SK-N-SH (cell line): Measurements from ENCODE around the gene ZER1. TPM values are rescaled to one million over a fixed set of nuclear protein-coding genes. Genes with fewer than 3 reads are reported as not detected.

Experiments
- CTCF ChIA-PET: fragments of 300-600, 350-600 bp; formaldehyde crosslinking; extraction: SDS; loops from one replicate; lab custom pipeline; 2021; lab: Yijun Ruan, JAX
- POLR2A ChIA-PET: fragments of 350-600 bp; sonication (Branson Sonifier 250); formaldehyde crosslinking; extraction: SDS; loops from one replicate; lab custom pipeline; 2020; ENCODE audit warnings: antibody characterized with exemption, inconsistent platforms; lab: Yijun Ruan, JAX
- DNase-seq: peaks from one replicate; pipeline ENCODE4 v3.0.0; 2012
- H2AFZ ChIP-seq: fragments of 200-600 bp; sonication (generic); 2 replicates; pipeline ENCODE4 v1.8.1; 2016; ENCODE audit warnings: antibody characterized with exemption, mild to moderate bottlenecking, low read depth
- H3F3A ChIP-seq: fragments of 200-600 bp; sonication (generic); replicated peaks from 2 replicates; pipeline ENCODE3; 2016; ENCODE audit warnings: antibody characterized with exemption, mild to moderate bottlenecking; ENCODE audit not compliant: insufficient read depth
- H3K27ac ChIP-seq, 2 experiments: fragments of 200-500 bp in 1 of 2; fragments of 200-600 bp in 1 of 2; sonication (Bioruptor generic) in 1 of 2; sonication (generic), shearing (Covaris generic) in 1 of 2; 2 replicates each; pipeline versions ENCODE4 v1.5.1 to v1.6.1; 2014 to 2016; ENCODE audit warnings: low read depth in 2 of 2, inconsistent platforms in 1 of 2, low read length in 1 of 2, mild to moderate bottlenecking in 1 of 2, mixed read lengths in 1 of 2
- H3K27me3 ChIP-seq: fragments of 200-600 bp; sonication (generic), shearing (Covaris generic); 2 replicates; pipeline ENCODE4 v1.6.1; 2016; ENCODE audit warnings: mixed run types; ENCODE audit not compliant: insufficient read depth
- H3K36me3 ChIP-seq, 2 experiments: fragments of 200-500 bp in 1 of 2; fragments of 200-600 bp in 1 of 2; sonication (Bioruptor generic) in 1 of 2; sonication (generic) in 1 of 2; replicated peaks in 1 of 2; 2 replicates each; pipeline versions ENCODE3 to v1.5.1; 2014 to 2016; ENCODE audit warnings: low read length in 1 of 2, mild to moderate bottlenecking in 1 of 2; ENCODE audit not compliant: insufficient read depth in 2 of 2, control insufficient read depth in 1 of 2
- H3K4me1 ChIP-seq, 2 experiments: fragments of 200-500 bp in 1 of 2; fragments of 200-600 bp in 1 of 2; sonication (Bioruptor generic) in 1 of 2; sonication (generic), shearing (Covaris generic) in 1 of 2; 2 replicates each; pipeline versions ENCODE4 v1.5.1 to v1.6.1; 2014 to 2016; ENCODE audit warnings: low read depth in 1 of 2, low read length in 1 of 2, mixed run types in 1 of 2; ENCODE audit not compliant: insufficient read depth in 2 of 2, control insufficient read depth in 1 of 2
- H3K4me2 ChIP-seq: fragments of 200-600 bp; sonication (generic), shearing (Covaris generic); 2 replicates; pipeline ENCODE4 v1.6.1; 2017; ENCODE audit warnings: mixed run types
- H3K4me3 ChIP-seq, 2 experiments: fragments of 200-500 bp in 1 of 2; fragments of 200-600 bp in 1 of 2; sonication (Bioruptor generic) in 1 of 2; sonication (generic), shearing (Covaris generic) in 1 of 2; 2 replicates each; pipeline versions ENCODE4 v1.5.1 to v1.8.1; 2014 to 2016; ENCODE audit warnings: low read depth in 2 of 2, inconsistent platforms in 1 of 2, low read length in 1 of 2, mild to moderate bottlenecking in 1 of 2, mixed read lengths in 1 of 2, moderate library complexity in 1 of 2
- H3K79me2 ChIP-seq: fragments of 200-600 bp; sonication (generic); 2 replicates; pipeline ENCODE4 v1.8.1; 2017; ENCODE audit warnings: mild to moderate bottlenecking; ENCODE audit not compliant: insufficient read depth
- H3K9ac ChIP-seq: fragments of 200-600 bp; sonication (generic); 2 replicates; pipeline ENCODE4 v1.6.1; 2017; ENCODE audit warnings: mixed run types
- H3K9me2 ChIP-seq: fragments of 200-600 bp; sonication (generic); 2 replicates; pipeline ENCODE4 v1.6.1; 2017; ENCODE audit warnings: mixed run types
- H3K9me3 ChIP-seq: fragments of 200-600 bp; sonication (generic); 2 replicates; pipeline ENCODE4 v1.6.1; 2017; ENCODE audit warnings: mixed run types, mild to moderate bottlenecking, moderate library complexity
- H4K20me1 ChIP-seq: fragments of 200-600 bp; sonication (generic); 2 replicates; pipeline ENCODE4 v1.6.1; 2017; ENCODE audit warnings: mild to moderate bottlenecking, mixed run types; ENCODE audit not compliant: insufficient read depth
- CHD2 ChIP-seq: fragments of 150-350 bp; IDR thresholded peaks from 2 replicates; pipeline ENCODE4 v1.6.1; 2018; ENCODE audit warnings: low read length; ENCODE audit not compliant: partially characterized antibody
- CTCF ChIP-seq: fragments of 200-600 bp; sonication (generic); IDR thresholded peaks from 2 replicates; pipeline ENCODE4 v1.6.1; 2017; ENCODE audit warnings: antibody characterized with exemption, mild to moderate bottlenecking, moderate library complexity
- EP300 ChIP-seq, 2 experiments: IDR thresholded peaks; 2 replicates each; pipeline versions ENCODE4 v1.4.0 to v1.6.1; 2012; ENCODE audit warnings: borderline replicate concordance in 1 of 2, low read depth in 1 of 2, low read length in 1 of 2
- EZH2phosphoT487 ChIP-seq: fragments of 200-600 bp; sonication (generic); IDR thresholded peaks from 2 replicates; pipeline ENCODE4 v1.6.1; 2017; ENCODE audit warnings: low read depth, mixed run types, mild to moderate bottlenecking, antibody characterized with exemption, moderate library complexity, borderline replicate concordance
- FOSL2 ChIP-seq: IDR thresholded peaks from 2 replicates; pipeline ENCODE4 v1.4.0; 2012; ENCODE audit warnings: low read depth, mild to moderate bottlenecking, moderate library complexity, borderline replicate concordance
- FOXJ3 ChIP-seq: sonication (generic); formaldehyde crosslinking; IDR thresholded peaks from 2 replicates; pipeline ENCODE4 v1.5.1; 2020; ENCODE audit warnings: mild to moderate bottlenecking, missing genetic modification reagents
- FOXM1 ChIP-seq: IDR thresholded peaks from 2 replicates; pipeline ENCODE4 v1.4.0; 2012; ENCODE audit warnings: low read depth, mild to moderate bottlenecking
- GABPA ChIP-seq: IDR thresholded peaks from 2 replicates; pipeline ENCODE4 v1.4.0; 2012; ENCODE audit warnings: low read depth, mild to moderate bottlenecking
- MAX ChIP-seq: IDR thresholded peaks from 2 replicates; pipeline ENCODE4 v1.4.0; 2012; ENCODE audit warnings: low read depth
- MEF2A ChIP-seq: IDR thresholded peaks from 2 replicates; pipeline ENCODE4 v1.4.0; 2012; ENCODE audit warnings: low read depth, borderline replicate concordance
- MXI1 ChIP-seq: IDR thresholded peaks from 2 replicates; pipeline ENCODE4 v1.6.1; 2012; ENCODE audit warnings: mild to moderate bottlenecking, low read depth, low read length, improper control_type of control experiment
- NRF1 ChIP-seq: IDR thresholded peaks from 2 replicates; pipeline ENCODE4 v1.6.1; 2012; ENCODE audit warnings: low read depth, mild to moderate bottlenecking, low read length
- POLR2AphosphoS5 ChIP-seq: IDR thresholded peaks from 2 replicates; pipeline ENCODE4 v1.6.1; 2012; ENCODE audit warnings: low read depth, low read length
- RAD21 ChIP-seq: IDR thresholded peaks from 2 replicates; pipeline ENCODE4 v1.6.1; 2012; ENCODE audit warnings: mild to moderate bottlenecking, low read length
- RCOR1 ChIP-seq: fragments of 150-350 bp; IDR thresholded peaks from 2 replicates; pipeline ENCODE4 v1.6.1; 2017; ENCODE audit warnings: antibody characterized with exemption, low read length
- RFX5 ChIP-seq: IDR thresholded peaks from 2 replicates; pipeline ENCODE4 v1.6.1; 2012; ENCODE audit warnings: mild to moderate bottlenecking, improper control_type of control experiment, low read length
- SIN3A ChIP-seq: IDR thresholded peaks from 2 replicates; pipeline ENCODE4 v1.6.1; 2012; ENCODE audit warnings: low read depth, mild to moderate bottlenecking, low read length, moderate library complexity, borderline replicate concordance
- TCF12 ChIP-seq: IDR thresholded peaks from 2 replicates; pipeline ENCODE4 v1.4.0; 2012
- TEAD4 ChIP-seq: IDR thresholded peaks from 2 replicates; pipeline ENCODE4 v1.4.0; 2012; ENCODE audit warnings: mild to moderate bottlenecking, borderline replicate concordance; ENCODE audit not compliant: insufficient read depth
- USF2 ChIP-seq: fragments of 150-350 bp; IDR thresholded peaks from 2 replicates; pipeline ENCODE4 v1.6.1; 2017; ENCODE audit warnings: antibody characterized with exemption, low read length, low read depth, borderline replicate concordance
- YY1 ChIP-seq: IDR thresholded peaks from 2 replicates; pipeline ENCODE4 v1.4.0; 2012; ENCODE audit warnings: low read depth, mild to moderate bottlenecking
- WGBS: methylation state at CpG from one replicate; pipeline ENCODE4 v1.1.6; 2017; ENCODE audit warnings: low lambda C conversion rate; 5-methylcytosine and 5-hydroxymethylcytosine counted together
- polyA plus RNA-seq, 3 experiments: library from polyadenylated mRNA; depleted of rRNA; stranded (reverse); fragments of >200 nt; gene quantifications; 2 replicates each; pipeline ENCODE4 v1.2.3, GENCODE V29; 2012

The ZER1 gene
- polyA plus RNA-seq, 1 of the 3 experiments (the other 2 are of a cell fraction) = 30.9 TPM

DNA sequence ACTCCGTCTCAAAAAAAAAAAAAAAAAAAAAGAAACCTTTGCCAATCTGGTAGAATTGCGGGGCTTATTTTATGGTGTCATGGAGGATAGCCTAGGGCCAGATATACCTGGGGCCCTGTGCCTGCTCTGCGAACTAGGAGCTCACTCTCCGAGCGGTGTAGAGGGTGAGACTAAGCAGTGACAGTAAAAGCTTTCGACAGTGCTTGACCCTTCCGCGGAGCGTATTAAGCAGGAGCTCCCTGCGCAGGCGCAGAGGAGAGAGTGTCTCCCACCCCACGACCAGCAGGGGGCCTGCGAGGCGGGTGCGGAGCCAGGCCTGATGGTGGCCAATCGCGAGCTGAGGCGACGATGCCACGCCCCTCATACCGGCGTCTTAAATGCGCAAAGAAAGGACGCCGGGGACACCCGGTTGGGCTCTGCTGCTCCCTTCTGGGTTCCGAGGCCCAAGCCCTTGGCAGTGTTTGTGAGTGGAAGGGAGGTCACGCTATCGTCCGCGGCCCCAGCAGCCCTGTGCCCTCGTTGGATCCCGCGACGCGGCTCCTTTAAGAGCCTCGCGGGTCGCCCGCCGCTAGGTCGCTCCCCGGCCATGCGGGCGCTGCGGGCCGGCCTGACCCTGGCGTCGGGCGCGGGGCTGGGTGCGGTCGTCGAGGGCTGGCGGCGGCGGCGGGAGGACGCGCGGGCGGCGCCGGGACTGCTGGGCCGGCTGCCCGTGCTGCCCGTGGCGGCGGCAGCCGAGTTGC, 46.5 kb upstream of the ZER1 start, which contains the start of gene ENDOG (continued):
- TF ChIP-seq CTCF (peak; percentile 81), MAX (peak; percentile 80), GABPA (no peak)
- TF ChIP-seq, all 33 proteins: peak for 14

DNA sequence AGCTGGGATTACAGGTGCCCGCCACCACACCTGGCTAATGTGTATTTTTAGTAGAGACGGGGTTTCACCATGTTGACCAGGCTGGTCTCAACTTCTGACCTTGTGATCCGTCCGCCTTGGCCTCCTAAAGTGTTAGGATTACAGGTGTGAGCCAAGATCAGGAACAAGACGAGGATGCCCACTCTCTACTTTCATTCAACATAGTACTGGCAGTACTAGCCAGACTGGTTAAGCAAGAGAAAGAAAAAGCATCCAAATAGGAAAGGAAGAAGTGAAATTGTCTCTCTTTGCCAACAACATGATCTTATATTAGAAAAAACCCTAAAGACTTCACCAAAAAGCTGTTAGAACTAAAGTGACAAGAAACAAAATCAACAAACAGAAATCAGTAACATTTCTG, 39.1 kb upstream of the ZER1 start:
- ChIA-PET CTCF (interaction anchor here (1.5 kb wide), 1 partner anchor 34 kb away, joined by 4 read pairs; no protein-coding TSS in a partner anchor), POLR2A (no interaction called here)

More for the DNA sequence above, 39.1 kb upstream of the ZER1 start:
- Histone ChIP-seq H3K36me3 (peaks cover 4 to 8% of the 10 kb centered on the region in 2 experiments), H3K9ac (no peak overlapping the region), H3K79me2 (no peaks in the 10 kb centered on the region), H4K20me1 (no peaks in the 10 kb centered on the region), H3K27me3 (no peaks in the 10 kb centered on the region), H2AFZ (no peak overlapping the region), H3K4me1 (no peaks in the 10 kb centered on the region)
- DNase-seq = no peak
- TF ChIP-seq MEF2A (no peak), NRF1 (no peak), POLR2AphosphoS5 (no peak), FOXM1 (no peak), MXI1 (no peak), FOXJ3 (CRISPR knock-in tag) (no peak), RAD21 (no peak), CHD2 (no peak), TEAD4 (no peak), USF2 (no peak), RCOR1 (no peak), EZH2phosphoT487 (no peak), CTCF (no peak), TCF12 (no peak), RFX5 (no peak), FOSL2 (no peak), SIN3A (no peak), EP300 (IDR thresholded peaks at IDR 0.05; ENCODE audit: borderline replicate concordance in 1 of 2, low read depth in 1 of 2, low read length in 1 of 2) (no peak), YY1 (no peak)
- TF ChIP-seq, all 33 proteins: peak for 0
- H3F3A ChIP-seq = peaks cover 6% of the 10 kb centered on the region
- no peak overlapping the region for H3K27ac ChIP-seq
- no peak overlapping the region for H3K4me3 ChIP-seq
- H3K9me3 ChIP-seq = no peaks in the 10 kb centered on the region
- H3K9me2 ChIP-seq = no peaks in the 10 kb centered on the region
- no peak overlapping the region for H3K4me2 ChIP-seq
- 92% methylated on average over 5 of the region's 5 CpGs for WGBS
